Measurements from ENCODE around the gene MEI4. TPM values are rescaled to one million over a fixed set of nuclear protein-coding genes. Genes with fewer than 3 reads are reported as not detected.
"Not testable (repeated sequence)": the region's sequence is repeated elsewhere in the genome, so short reads cannot be mapped to it uniquely, and the experiment has no call there.

The MEI4 gene
- total RNA-seq, 3 donors from 2014 or later, result not detected

DNA sequence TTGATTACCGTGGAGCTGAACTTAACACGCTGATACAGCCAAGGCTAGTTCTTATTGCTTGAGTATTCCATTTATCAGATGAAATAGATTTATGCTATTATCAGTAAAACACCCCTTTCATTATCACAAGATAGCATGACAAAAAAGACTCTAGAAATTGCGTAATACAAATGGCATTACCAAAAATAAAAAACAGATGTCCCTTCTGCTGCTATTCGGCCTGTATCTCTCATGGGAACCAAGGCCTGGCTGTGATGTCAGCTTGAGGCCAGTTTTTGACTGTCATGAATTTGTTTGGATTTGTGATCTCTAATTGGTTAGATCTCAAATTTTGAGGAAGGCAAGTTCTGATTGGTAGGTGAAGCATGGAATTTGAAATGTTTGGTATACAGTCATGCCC, 25.2 kb downstream of the MEI4 start:
- DNase-seq (ENCODE audit: low spot score in 2 of 2), result no peak
- intact Hi-C loops (cut with DNase I; ENCODE audit: low total_unique reads), result no loop called here
- H3K27me3 ChIP-seq, result no peaks in the 10 kb centered on the region
- no peaks in the 10 kb centered on the region for H3K9me3 ChIP-seq
- H3K4me3 ChIP-seq, result no peak overlapping the region
- no peak overlapping the region for H3K27ac ChIP-seq
- TF ChIP-seq POLR2AphosphoS5 (IDR thresholded peaks at IDR 0.05) (no peak), POLR2A (IDR thresholded peaks at IDR 0.05) (no peak)
- TF ChIP-seq, protein P1, sequence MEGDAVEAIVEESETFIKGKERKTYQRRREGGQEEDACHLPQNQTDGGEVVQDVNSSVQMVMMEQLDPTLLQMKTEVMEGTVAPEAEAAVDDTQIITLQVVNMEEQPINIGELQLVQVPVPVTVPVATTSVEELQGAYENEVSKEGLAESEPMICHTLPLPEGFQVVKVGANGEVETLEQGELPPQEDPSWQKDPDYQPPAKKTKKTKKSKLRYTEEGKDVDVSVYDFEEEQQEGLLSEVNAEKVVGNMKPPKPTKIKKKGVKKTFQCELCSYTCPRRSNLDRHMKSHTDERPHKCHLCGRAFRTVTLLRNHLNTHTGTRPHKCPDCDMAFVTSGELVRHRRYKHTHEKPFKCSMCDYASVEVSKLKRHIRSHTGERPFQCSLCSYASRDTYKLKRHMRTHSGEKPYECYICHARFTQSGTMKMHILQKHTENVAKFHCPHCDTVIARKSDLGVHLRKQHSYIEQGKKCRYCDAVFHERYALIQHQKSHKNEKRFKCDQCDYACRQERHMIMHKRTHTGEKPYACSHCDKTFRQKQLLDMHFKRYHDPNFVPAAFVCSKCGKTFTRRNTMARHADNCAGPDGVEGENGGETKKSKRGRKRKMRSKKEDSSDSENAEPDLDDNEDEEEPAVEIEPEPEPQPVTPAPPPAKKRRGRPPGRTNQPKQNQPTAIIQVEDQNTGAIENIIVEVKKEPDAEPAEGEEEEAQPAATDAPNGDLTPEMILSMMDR (IDR thresholded peaks at IDR 0.05), result no peak
- H3K4me1 ChIP-seq, result no peaks in the 10 kb centered on the region
- H3K36me3 ChIP-seq, result no peaks in the 10 kb centered on the region

GRCh38 chr6:77683515-77683914, 30.7 kb downstream of the MEI4 start:
- Histone ChIP-seq H3K4me1 (no peaks in the 10 kb centered on the region), H3K27me3 (no peaks in the 10 kb centered on the region), H3K27ac (no peak overlapping the region), H3K36me3 (no peaks in the 10 kb centered on the region), H3K4me3 (no peak overlapping the region), H3K9me3 (no peaks in the 10 kb centered on the region)
- no peak for DNase-seq (ENCODE audit: low spot score in 2 of 2)
- TF ChIP-seq, protein P1 (IDR thresholded peaks at IDR 0.05), result no peak
- TF ChIP-seq POLR2A (IDR thresholded peaks at IDR 0.05) (no peak), POLR2AphosphoS5 (IDR thresholded peaks at IDR 0.05) (no peak)
- intact Hi-C loops (cut with DNase I; ENCODE audit: low total_unique reads), result no loop called here

GRCh38 chr6:77686931-77687330, 34.1 kb downstream of the MEI4 start:
- no peaks in the 10 kb centered on the region for H3K9me3 ChIP-seq
- H3K27me3 ChIP-seq, result no peaks in the 10 kb centered on the region
- no peaks in the 10 kb centered on the region for H3K36me3 ChIP-seq
- no peak overlapping the region for H3K27ac ChIP-seq
- no peaks in the 10 kb centered on the region for H3K4me1 ChIP-seq
- DNase-seq (ENCODE audit: low spot score in 2 of 2), result no peak
- intact Hi-C loops (cut with DNase I; ENCODE audit: low total_unique reads), result no loop called here
- TF ChIP-seq POLR2AphosphoS5 (IDR thresholded peaks at IDR 0.05) (no peak), POLR2A (IDR thresholded peaks at IDR 0.05) (no peak)
- TF ChIP-seq, protein P1 (IDR thresholded peaks at IDR 0.05), result no peak
- no peak overlapping the region for H3K4me3 ChIP-seq

DNA sequence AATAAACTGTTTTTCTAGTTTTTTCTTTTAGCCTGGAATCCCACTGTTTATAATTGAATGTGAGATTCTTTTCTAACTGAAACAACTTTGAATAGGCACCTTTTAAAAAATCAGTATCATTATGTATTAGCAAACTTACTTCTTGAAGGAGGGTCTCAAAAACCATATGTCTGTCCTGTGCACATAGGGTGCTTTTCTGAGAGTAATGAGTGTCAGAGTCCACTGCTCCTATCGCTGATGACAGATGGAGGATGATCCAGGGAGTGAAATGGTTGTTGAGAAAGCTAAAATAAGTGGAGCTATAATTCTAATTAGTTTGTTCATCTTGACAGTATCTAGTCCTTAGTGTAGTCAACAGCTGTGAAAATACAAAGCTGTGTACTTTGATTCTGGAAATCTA, 35.8 kb downstream of the MEI4 start:
- intact Hi-C loops (cut with DNase I; ENCODE audit: low total_unique reads), result no loop called here
- no peaks in the 10 kb centered on the region for H3K4me1 ChIP-seq
- DNase-seq (ENCODE audit: low spot score in 2 of 2), result no peak
- H3K27ac ChIP-seq, result no peak overlapping the region
- no peaks in the 10 kb centered on the region for H3K36me3 ChIP-seq
- H3K27me3 ChIP-seq, result no peaks in the 10 kb centered on the region
- H3K9me3 ChIP-seq, result no peaks in the 10 kb centered on the region
- TF ChIP-seq POLR2AphosphoS5 (IDR thresholded peaks at IDR 0.05) (no peak), POLR2A (IDR thresholded peaks at IDR 0.05) (no peak)
- TF ChIP-seq, protein P1 (IDR thresholded peaks at IDR 0.05), result no peak
- H3K4me3 ChIP-seq, result no peak overlapping the region

DNA sequence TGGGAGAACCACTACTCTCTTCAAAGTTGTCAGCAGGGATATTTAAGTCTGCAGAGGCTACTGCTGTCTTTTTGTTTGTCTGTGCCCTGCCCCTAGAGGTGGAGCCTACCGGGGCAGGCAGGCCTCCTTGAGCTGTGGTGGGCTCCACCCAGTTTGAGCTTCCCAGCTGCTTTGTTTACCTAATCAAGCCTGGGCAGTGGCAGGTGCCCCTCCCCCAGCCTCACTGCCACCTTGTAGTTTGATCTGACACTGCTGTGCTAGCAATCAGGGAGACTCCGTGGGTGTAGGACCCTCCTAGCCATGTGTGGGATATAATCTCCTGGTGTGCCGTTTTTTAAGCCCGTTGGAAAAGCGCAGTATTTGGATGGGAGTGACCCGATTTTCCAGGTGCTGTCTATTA, 47.3 kb downstream of the MEI4 start:
- DNase-seq (ENCODE audit: low spot score in 2 of 2); H3K27me3 ChIP-seq; H3K9me3 ChIP-seq; H3K4me1 ChIP-seq; H3K27ac ChIP-seq; H3K36me3 ChIP-seq; H3K4me3 ChIP-seq; intact Hi-C loops (cut with DNase I; ENCODE audit: low total_unique reads): not testable (repeated sequence)

DNA sequence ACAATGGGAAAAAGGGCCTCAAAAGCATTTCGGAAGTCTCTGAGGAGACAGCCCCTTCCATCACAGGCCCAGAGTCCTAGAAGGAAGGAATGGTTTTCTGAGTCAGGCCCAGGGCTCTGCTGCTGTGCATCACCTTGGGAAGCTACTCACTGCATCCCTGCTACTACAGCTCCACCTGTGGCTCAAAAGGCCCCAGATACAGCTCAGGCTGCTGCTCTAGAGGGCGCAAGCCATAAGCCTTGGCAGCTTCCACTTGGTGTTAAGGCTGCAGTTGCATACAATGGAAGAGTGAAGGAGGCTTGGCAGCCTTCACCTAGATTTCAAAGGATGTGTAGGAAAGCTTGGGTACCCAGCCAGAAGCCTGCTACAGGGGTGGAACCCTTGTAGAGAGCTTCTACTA, 54.8 kb downstream of the MEI4 start:
- no peaks in the 10 kb centered on the region for H3K36me3 ChIP-seq
- intact Hi-C loops (cut with DNase I; ENCODE audit: low total_unique reads), result no loop called here
- TF ChIP-seq, protein P1 (IDR thresholded peaks at IDR 0.05), result no peak
- TF ChIP-seq POLR2A (IDR thresholded peaks at IDR 0.05) (no peak), POLR2AphosphoS5 (IDR thresholded peaks at IDR 0.05) (no peak)

More for the DNA sequence above, 54.8 kb downstream of the MEI4 start:
- DNase-seq (ENCODE audit: low spot score in 2 of 2), result no peak
- H3K9me3 ChIP-seq, result peaks cover 8 to 32% of the 10 kb centered on the region in 2 donors
- no peak overlapping the region for H3K4me3 ChIP-seq
- no peak overlapping the region for H3K27ac ChIP-seq
- no peaks in the 10 kb centered on the region for H3K27me3 ChIP-seq
- H3K4me1 ChIP-seq, result no peaks in the 10 kb centered on the region
